Ovary (tissue), 9 donors: Measurements from ENCODE around the gene GALNT13. TPM values are rescaled to one million over a fixed set of nuclear protein-coding genes. Genes with fewer than 3 reads are reported as not detected.

Experiments
- DNase-seq, 5 donors: peaks; one replicate each; pipeline ENCODE4 v3.0.0-alpha.2; 2019 to 2020
- H3K27ac ChIP-seq, 2 donors: fragments of 200-600 bp; one replicate each; pipeline versions ENCODE4 v1.5.1 to v1.8.0; 2019 to 2022
- H3K27me3 ChIP-seq: fragments of 200-600 bp; one replicate; pipeline ENCODE4 v1.8.0; 2022
- H3K36me3 ChIP-seq: fragments of 200-600 bp; sonication (generic); one replicate; pipeline ENCODE4 v1.5.1; 2019
- H3K4me1 ChIP-seq: one replicate; pipeline ENCODE4 v1.8.1; 2013; ENCODE audit warnings: mild to moderate bottlenecking, moderate library complexity; ENCODE audit not compliant: insufficient read depth
- H3K4me3 ChIP-seq: fragments of 200-600 bp; sonication (generic); one replicate; pipeline ENCODE4 v1.5.1; 2017
- H3K9me3 ChIP-seq, 2 donors: fragments of 200-600 bp in 1 of 2; sonication (generic) in 1 of 2; one replicate each; pipeline versions ENCODE4 v1.5.1 to v1.8.1; 2013 to 2019; ENCODE audit warnings: mild to moderate bottlenecking in 1 of 2, moderate library complexity in 1 of 2
- CTCF ChIP-seq, 3 donors: fragments of 450-650 bp in 2 of 3; fragments of 200-600 bp in 1 of 3; IDR thresholded peaks; one replicate each; pipeline versions ENCODE4 v1.5.1 to v1.8.0; 2016 to 2022; ENCODE audit warnings: antibody characterized with exemption in 3 of 3, mild to moderate bottlenecking in 1 of 3
- EP300 ChIP-seq: sonication (generic); formaldehyde crosslinking; IDR thresholded peaks from one replicate; pipeline ENCODE4 v1.6.1; 2017; ENCODE audit warnings: antibody characterized with exemption
- POLR2A ChIP-seq: fragments of 450-650 bp; IDR thresholded peaks from one replicate; pipeline ENCODE4 v1.6.1; 2017; ENCODE audit warnings: antibody characterized with exemption, mild to moderate bottlenecking, moderate library complexity
- WGBS, 3 donors: extraction: QIAGEN DNeasy Blood & Tissue Kit in 1 of 3; methylation state at CpG; one replicate each; pipeline versions ENCODE4 v1.1.5 to v1.1.7; 2013 to 2017; 5-methylcytosine and 5-hydroxymethylcytosine counted together
- intact Hi-C, 4 donors: fragments of 100-400 bp; cut with DNase I; formaldehyde crosslinking; loops; one replicate each; pipeline versions ENCODE4 v1.11.0 to v1.15.1; 2022 to 2023
- polyA plus RNA-seq, 2 donors: library from polyadenylated mRNA; stranded (reverse); fragments of 200-250 nt in 1 of 2; fragments of 350-450 nt in 1 of 2; fragmentation: Illumina TruSeq in 1 of 2; extraction: RNeasy Lipid Tissue Mini Kit (QIAGEN cat#74804) in 1 of 2; gene quantifications; one replicate each; pipeline ENCODE4 v1.2.3, GENCODE V29; 2013 to 2014
- total RNA-seq, 7 donors: library from RNA; depleted of rRNA in 2 of 7; stranded (reverse); fragments of >200 nt in 2 of 7; fragmentation: NEBNext Ultra II Directional in 3 of 7; extraction: Animal tissue kit (Norgen Biotek cat#: 25700) in 3 of 7; gene quantifications; one replicate each; pipeline versions ENCODE4 v1.1.0 to v1.2.4, GENCODE V29; 2016 to 2023
- donor health status: DM: no; HTN: no; CAD: no; lungs with moderate emphysema.
- donor health status: DM: no; HTN: no; CAD: no.
- donor health status: Bipolar disorder and iron deficiency.
- donor health status: DM: yes; HTN: yes; CAD: no.
- donor health status: DM: no; HTN: no; CAD: no.
- donor health status: DM: yes; HTN: yes; CAD: no.

GALNT13 gene
- total and polyA plus RNA-seq, 9 donors: 0.22 to 4.7 (median 1.1) TPM; not detected in 1

DNA sequence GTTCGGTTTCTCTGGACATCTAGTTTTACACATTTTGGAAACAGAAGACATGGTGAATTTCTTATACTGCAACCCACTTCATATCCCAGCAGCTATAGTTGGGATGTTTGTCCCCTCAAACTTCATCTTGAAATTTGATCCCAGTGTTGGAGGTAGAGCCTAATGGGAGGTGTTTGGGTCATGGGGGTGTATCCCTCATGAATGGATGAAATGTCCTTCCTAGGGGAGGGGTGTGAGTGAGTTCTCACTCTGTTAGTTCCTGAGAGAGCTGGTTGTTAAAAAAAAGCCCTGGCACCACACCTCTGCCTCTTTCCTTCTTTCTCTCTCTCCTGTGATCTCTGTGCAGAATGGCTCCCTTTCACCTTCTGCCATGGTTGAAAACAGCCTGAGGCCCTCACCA, 457.8 kb downstream of the GALNT13 start:
- TF ChIP-seq EP300 (no peak), CTCF (IDR thresholded peaks at IDR 0.05) (no peak), POLR2A (no peak)
- no peaks in the 10 kb centered on the region for H3K27me3 ChIP-seq
- 65 to 91% (median 79%) methylated on average over 1 of the region's 1 CpG for WGBS, 3 donors
- intact Hi-C loops: no loop called here
- H3K4me1 ChIP-seq: no peaks in the 10 kb centered on the region
- no peaks in the 10 kb centered on the region for H3K36me3 ChIP-seq
- H3K9me3 ChIP-seq: no peaks in the 10 kb centered on the region
- no peak overlapping the region for H3K4me3 ChIP-seq
- H3K27ac ChIP-seq: no peak overlapping the region
- no peak for DNase-seq

- H3K27me3 ChIP-seq: no peaks in the 10 kb centered on the region
- H3K4me3 ChIP-seq: no peak overlapping the region
- intact Hi-C loops: no loop called here
- H3K36me3 ChIP-seq: no peaks in the 10 kb centered on the region
- no peaks in the 10 kb centered on the region for H3K9me3 ChIP-seq
- no peak for DNase-seq
- H3K27ac ChIP-seq: no peak overlapping the region
- H3K4me1 ChIP-seq: no peaks in the 10 kb centered on the region
- no peak for TF ChIP-seq POLR2A
- TF ChIP-seq CTCF (IDR thresholded peaks at IDR 0.05): no peak
- TF ChIP-seq EP300: no peak
- 3 to 14% (median 5%) methylated on average over 1 of the region's 1 CpG for WGBS, 3 donors
These were observed 460.1 kb downstream of the GALNT13 start for GRCh38 chr2:154331784-154332183.

GRCh38 chr2:154336201-154336600, 464.5 kb downstream of the GALNT13 start:
- no peak for DNase-seq
- intact Hi-C loops: no loop called here
- no peak for TF ChIP-seq EP300
- no peak for TF ChIP-seq CTCF (IDR thresholded peaks at IDR 0.05)
- no peak for TF ChIP-seq POLR2A
- WGBS, 3 donors: 76 to 88% (median 85%) methylated on average over 1 of the region's 1 CpG
- no peaks in the 10 kb centered on the region for H3K4me1 ChIP-seq
- no peak overlapping the region for H3K27ac ChIP-seq
- H3K9me3 ChIP-seq: no peaks in the 10 kb centered on the region
- no peaks in the 10 kb centered on the region for H3K36me3 ChIP-seq
- H3K27me3 ChIP-seq: no peaks in the 10 kb centered on the region
- no peak overlapping the region for H3K4me3 ChIP-seq

GRCh38 chr2:154338352-154338967, 466.7 kb downstream of the GALNT13 start:
- WGBS, 3 donors: 57 to 60% (median 59%) methylated on average over 3 of the region's 3 CpGs
- no peak overlapping the region for H3K4me3 ChIP-seq
- intact Hi-C loops: no loop called here
- no peak for DNase-seq
- H3K36me3 ChIP-seq: no peaks in the 10 kb centered on the region
- H3K9me3 ChIP-seq: no peaks in the 10 kb centered on the region
- no peaks in the 10 kb centered on the region for H3K27me3 ChIP-seq
- TF ChIP-seq CTCF (IDR thresholded peaks at IDR 0.05) (no peak), EP300 (no peak), POLR2A (no peak)
- no peaks in the 10 kb centered on the region for H3K4me1 ChIP-seq
- H3K27ac ChIP-seq: no peak overlapping the region
